ENCODE results near the gene PADI6. TPM values are rescaled to one million over a fixed set of nuclear protein-coding genes. Genes with fewer than 3 reads are reported as not detected.

Gene PADI6
- total and polyA plus RNA-seq, 10 of the 15 experiments (the other 5 are each of a cell fraction or from before 2014, with no cell fraction given) = not detected

DNA sequence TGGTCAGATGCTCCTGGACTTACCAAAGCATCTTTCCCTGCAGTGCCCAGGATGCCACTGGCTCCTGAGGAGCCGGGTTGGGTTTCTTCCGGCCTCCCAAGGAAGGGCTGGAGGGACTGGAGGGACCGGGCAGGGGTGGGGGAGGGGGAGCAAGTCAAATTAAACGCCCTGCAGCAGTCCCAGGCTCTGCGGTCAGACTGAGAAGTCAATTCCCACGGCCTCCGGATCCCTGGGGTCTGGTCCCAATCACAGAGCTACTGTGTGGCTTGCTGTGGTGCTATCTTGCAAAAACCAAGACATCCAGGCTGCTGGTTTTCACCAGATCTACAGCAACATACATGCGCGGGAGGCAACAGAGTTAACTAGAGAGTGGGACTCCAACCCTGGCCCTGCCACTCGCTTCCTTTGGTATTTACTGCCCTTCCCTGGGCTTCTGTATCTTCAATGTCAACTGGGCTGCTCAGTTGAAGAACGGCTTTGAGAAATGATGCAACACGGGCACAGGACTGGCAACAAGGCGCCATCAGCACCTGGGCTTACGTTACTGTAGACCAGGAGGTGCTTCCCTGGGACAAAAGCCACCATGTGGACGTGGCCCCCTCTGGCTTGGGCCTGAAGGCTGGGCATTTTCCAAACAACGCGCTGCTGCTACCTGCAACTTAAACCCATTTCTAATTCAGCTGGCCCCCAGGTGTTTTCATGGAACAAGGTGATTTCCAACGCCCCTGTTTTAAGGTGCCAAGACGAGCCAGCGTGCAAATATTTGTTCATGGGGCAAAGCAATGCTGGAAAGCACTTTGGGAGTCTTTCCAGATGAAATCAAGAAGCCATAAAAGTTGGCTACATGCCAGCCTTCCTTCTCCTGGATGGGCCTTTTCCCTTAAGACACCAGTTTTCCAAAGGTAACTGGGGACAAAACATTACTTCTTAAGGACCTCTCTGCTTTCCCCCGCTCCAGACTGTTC lies 56.0 kb downstream of the PADI6 start:
- DNase-seq (ENCODE audit: low read depth, low spot score) = no peak
- ChIA-PET POLR2A (no interaction called here), SMC1A (ENCODE audit: uncharacterized antibody, unreplicated experiment) (no interaction called here), CTCF (interaction anchor here (1.3 kb wide), 1 partner anchor 12 kb away, joined by 3 read pairs; the partner anchor contains the start of gene RCC2), RAD21 (ENCODE audit: unreplicated experiment) (no interaction called here)
- Histone ChIP-seq H3K36me3 (ENCODE audit: control insufficient read depth in 2 of 2, insufficient read depth in 2 of 2, low read length in 1 of 2) (peaks cover 32 to 58% of the 10 kb centered on the region in 2 experiments), H4K20me1 (ENCODE audit: control insufficient read depth, insufficient read depth) (peaks cover 7% of the 10 kb centered on the region; the same call in 1 of the 2 replicates), H2AFZ (ENCODE audit: control insufficient read depth, low read depth, low read length) (no peak overlapping the region), H3K4me2 (ENCODE audit: control insufficient read depth, insufficient read depth) (no peak overlapping the region), H3K4me1 (ENCODE audit: control insufficient read depth, insufficient read depth, low read length) (peaks cover 10% of the 10 kb centered on the region), H3K4me3 (no peak overlapping the region), H3K27me3 (replicated peaks in 1 of 2; ENCODE audit: control insufficient read depth in 2 of 2, insufficient read depth in 2 of 2, low read length in 1 of 2) (no peaks in the 10 kb centered on the region), H3K27ac (ENCODE audit: control insufficient read depth, insufficient read depth) (no peak overlapping the region), H3K9me3 (replicated peaks; ENCODE audit: control insufficient read depth, insufficient read depth, low read length) (no peaks in the 10 kb centered on the region), H3K9ac (ENCODE audit: control insufficient read depth, insufficient read depth, low read length) (no peak overlapping the region), H3K79me2 (ENCODE audit: control insufficient read depth, insufficient read depth, low read length) (peaks cover 35% of the 10 kb centered on the region)
- WGBS (ENCODE audit: insufficient coverage, insufficient replicate concordance, low lambda C conversion rate, missing lambda C conversion rate) = 90% methylated on average over 21 of the region's 21 CpGs
- TF ChIP-seq, protein P1, sequence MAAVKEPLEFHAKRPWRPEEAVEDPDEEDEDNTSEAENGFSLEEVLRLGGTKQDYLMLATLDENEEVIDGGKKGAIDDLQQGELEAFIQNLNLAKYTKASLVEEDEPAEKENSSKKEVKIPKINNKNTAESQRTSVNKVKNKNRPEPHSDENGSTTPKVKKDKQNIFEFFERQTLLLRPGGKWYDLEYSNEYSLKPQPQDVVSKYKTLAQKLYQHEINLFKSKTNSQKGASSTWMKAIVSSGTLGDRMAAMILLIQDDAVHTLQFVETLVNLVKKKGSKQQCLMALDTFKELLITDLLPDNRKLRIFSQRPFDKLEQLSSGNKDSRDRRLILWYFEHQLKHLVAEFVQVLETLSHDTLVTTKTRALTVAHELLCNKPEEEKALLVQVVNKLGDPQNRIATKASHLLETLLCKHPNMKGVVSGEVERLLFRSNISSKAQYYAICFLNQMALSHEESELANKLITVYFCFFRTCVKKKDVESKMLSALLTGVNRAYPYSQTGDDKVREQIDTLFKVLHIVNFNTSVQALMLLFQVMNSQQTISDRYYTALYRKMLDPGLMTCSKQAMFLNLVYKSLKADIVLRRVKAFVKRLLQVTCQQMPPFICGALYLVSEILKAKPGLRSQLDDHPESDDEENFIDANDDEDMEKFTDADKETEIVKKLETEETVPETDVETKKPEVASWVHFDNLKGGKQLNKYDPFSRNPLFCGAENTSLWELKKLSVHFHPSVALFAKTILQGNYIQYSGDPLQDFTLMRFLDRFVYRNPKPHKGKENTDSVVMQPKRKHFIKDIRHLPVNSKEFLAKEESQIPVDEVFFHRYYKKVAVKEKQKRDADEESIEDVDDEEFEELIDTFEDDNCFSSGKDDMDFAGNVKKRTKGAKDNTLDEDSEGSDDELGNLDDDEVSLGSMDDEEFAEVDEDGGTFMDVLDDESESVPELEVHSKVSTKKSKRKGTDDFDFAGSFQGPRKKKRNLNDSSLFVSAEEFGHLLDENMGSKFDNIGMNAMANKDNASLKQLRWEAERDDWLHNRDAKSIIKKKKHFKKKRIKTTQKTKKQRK (IDR thresholded peaks at IDR 0.05; ENCODE audit: low read depth, low read length) = no peak
- TF ChIP-seq EGR1 (IDR thresholded peaks at IDR 0.05; ENCODE audit: borderline replicate concordance in 1 of 2, low read depth in 2 of 2, low read length in 2 of 2) (no peak), IRF4 (IDR thresholded peaks at IDR 0.05; ENCODE audit: low read depth, low read length) (no peak), ZNF384 (IDR thresholded peaks at IDR 0.05; ENCODE audit: borderline replicate concordance, low read depth, low read length) (no peak), SUPT20H (IDR thresholded peaks at IDR 0.05; ENCODE audit: borderline replicate concordance, control insufficient read depth, low read depth, low read length) (no peak)
- ATAC-seq = no peak
- FAIRE-seq = no peak
- in situ Hi-C loops (cut with MboI) (no loop called here), intact Hi-C loops (cut with micrococcal nuclease; ENCODE audit: unreplicated experiment) (no loop called here)
- BruUV-seq (replicated peaks) = TSS peak; percentile 13
